Loucy (cell line): ENCODE data around the gene GPR12.
A peak's percentile ranks its signal among the peaks of the same experiment; 100 is the strongest.

Source experiments
- H2AFZ ChIP-seq: fragments of 200-600 bp; sonication (generic); 2 replicates; pipeline ENCODE4 v1.6.0; 2016; ENCODE audit warnings: antibody characterized with exemption, mild to moderate bottlenecking, low read length, moderate library complexity
- H3F3A ChIP-seq: fragments of 200-600 bp; 2 replicates; pipeline ENCODE4 v1.6.0; 2016; ENCODE audit warnings: antibody characterized with exemption, low read depth, mild to moderate bottlenecking
- H3K27me3 ChIP-seq: fragments of 200-600 bp; sonication (generic); 2 replicates; pipeline ENCODE4 v1.6.1; 2014; ENCODE audit warnings: low read length, mild to moderate bottlenecking; ENCODE audit not compliant: insufficient read depth, poor library complexity, severe bottlenecking
- H3K36me3 ChIP-seq: fragments of 200-600 bp; sonication (generic); 2 replicates; pipeline ENCODE4 v1.6.1; 2016; ENCODE audit warnings: low read length; ENCODE audit not compliant: insufficient read depth
- H3K4me1 ChIP-seq: fragments of 200-600 bp; sonication (generic); 2 replicates; pipeline ENCODE4 v1.5.1; 2014; ENCODE audit warnings: low read length, mild to moderate bottlenecking; ENCODE audit not compliant: insufficient read depth, poor library complexity, severe bottlenecking
- H3K4me2 ChIP-seq: fragments of 200-600 bp; sonication (generic); 2 replicates; pipeline ENCODE4 v1.6.0; 2014; ENCODE audit warnings: antibody characterized with exemption, low read length, low read depth, mild to moderate bottlenecking; ENCODE audit not compliant: poor library complexity, severe bottlenecking
- H3K4me3 ChIP-seq: fragments of 200-600 bp; sonication (generic); 2 replicates; pipeline ENCODE4 v1.5.1; 2014; ENCODE audit warnings: low read length, mild to moderate bottlenecking, mixed read lengths; ENCODE audit not compliant: poor library complexity, severe bottlenecking
- H3K79me2 ChIP-seq: fragments of 200-600 bp; sonication (generic); 2 replicates; pipeline ENCODE4 v1.6.1; 2014; ENCODE audit warnings: low read length; ENCODE audit not compliant: insufficient read depth
- H3K9ac ChIP-seq: fragments of 200-600 bp; sonication (generic); 2 replicates; pipeline ENCODE4 v1.6.0; 2014; ENCODE audit warnings: mild to moderate bottlenecking, low read depth, low read length, moderate library complexity; ENCODE audit not compliant: poor library complexity, severe bottlenecking
- H3K9me2 ChIP-seq: fragments of 200-600 bp; sonication (generic); replicated peaks from 2 replicates; pipeline ENCODE4 v1.6.1; 2016; ENCODE audit warnings: low read depth, low read length, mixed read lengths
- H3K9me3 ChIP-seq: fragments of 200-600 bp; sonication (generic); 2 replicates; pipeline ENCODE4 v1.6.1; 2014; ENCODE audit warnings: mild to moderate bottlenecking, antibody characterized with exemption, low read length, low read depth; ENCODE audit not compliant: insufficient read depth
- H4K20me1 ChIP-seq: fragments of 200-600 bp; sonication (generic); 2 replicates; pipeline ENCODE4 v1.6.0; 2014; ENCODE audit warnings: antibody characterized with exemption, low read length, mild to moderate bottlenecking; ENCODE audit not compliant: insufficient read depth, poor library complexity, severe bottlenecking
- CTCF ChIP-seq: fragments of 200-600 bp; sonication (generic); conservative IDR thresholded peaks from 2 replicates; pipeline ENCODE4 v1.5.1; 2014; ENCODE audit warnings: mild to moderate bottlenecking, antibody characterized with exemption, low read length
- EZH2phosphoT487 ChIP-seq: fragments of 200-600 bp; IDR thresholded peaks from 2 replicates; pipeline ENCODE4 v1.6.1; 2018; ENCODE audit warnings: antibody characterized with exemption, mild to moderate bottlenecking, moderate library complexity, borderline replicate concordance

The GPR12 gene

GRCh38 chr13:26721251-26722121 is 39.1 kb downstream of the GPR12 start:
- H3F3A ChIP-seq = peaks cover 25% of the 10 kb centered on the region
- no peaks in the 10 kb centered on the region for H3K27me3 ChIP-seq
- peaks cover 57% of the 10 kb centered on the region for H3K4me1 ChIP-seq
- no peaks in the 10 kb centered on the region for H3K79me2 ChIP-seq
- H4K20me1 ChIP-seq = no peaks in the 10 kb centered on the region
- H3K9ac ChIP-seq = peak overlapping the region; percentile 91
- no peaks in the 10 kb centered on the region for H3K36me3 ChIP-seq
- H3K9me3 ChIP-seq = no peaks in the 10 kb centered on the region
- H2AFZ ChIP-seq = peak overlapping the region; percentile 73
- peak overlapping the region; percentile 89 for H3K4me2 ChIP-seq
- peak overlapping the region; percentile 69 for H3K4me3 ChIP-seq
- no peaks in the 10 kb centered on the region for H3K9me2 ChIP-seq
- TF ChIP-seq CTCF = peak; percentile 25; the same call in 1 of the 2 replicates
- TF ChIP-seq EZH2phosphoT487 = no peak

- H3F3A ChIP-seq = peaks cover 25% of the 10 kb centered on the region
- no peaks in the 10 kb centered on the region for H3K36me3 ChIP-seq
Observed at GRCh38 chr13:26719356-26719945, 41.1 kb downstream of the GPR12 start.

GRCh38 chr13:26718872-26719271 is 41.7 kb downstream of the GPR12 start:
- Histone ChIP-seq H2AFZ (peak overlapping the region; percentile 43; the same call in 1 of the 2 replicates), H3K9ac (peak overlapping the region; percentile 61), H4K20me1 (no peaks in the 10 kb centered on the region), H3K4me1 (peaks cover 53% of the 10 kb centered on the region), H3F3A (peaks cover 25% of the 10 kb centered on the region), H3K9me2 (no peaks in the 10 kb centered on the region), H3K4me2 (peak overlapping the region; percentile 89), H3K36me3 (no peaks in the 10 kb centered on the region; the same call in 1 of the 2 replicates), H3K4me3 (peak overlapping the region; percentile 35), H3K27me3 (no peaks in the 10 kb centered on the region), H3K79me2 (no peaks in the 10 kb centered on the region), H3K9me3 (no peaks in the 10 kb centered on the region)
- no peak for TF ChIP-seq CTCF
- no peak for TF ChIP-seq EZH2phosphoT487

More at GRCh38 chr13:26719356-26719945, 41.1 kb downstream of the GPR12 start:
- no peak overlapping the region for H2AFZ ChIP-seq
- no peaks in the 10 kb centered on the region for H3K79me2 ChIP-seq
- H4K20me1 ChIP-seq = no peaks in the 10 kb centered on the region
- no peaks in the 10 kb centered on the region for H3K27me3 ChIP-seq
- TF ChIP-seq EZH2phosphoT487 = no peak
- TF ChIP-seq CTCF = peak; percentile 76
- H3K4me2 ChIP-seq = peak overlapping the region; percentile 89
- H3K9ac ChIP-seq = peak overlapping the region; percentile 91
- H3K9me3 ChIP-seq = no peaks in the 10 kb centered on the region
- peak overlapping the region; percentile 69 for H3K4me3 ChIP-seq
- H3K9me2 ChIP-seq = no peaks in the 10 kb centered on the region
- peaks cover 53% of the 10 kb centered on the region for H3K4me1 ChIP-seq
